Measurements from ENCODE around the gene PCSK5. TPM values are rescaled to one million over a fixed set of nuclear protein-coding genes. Genes with fewer than 3 reads are reported as not detected.

PCSK5 gene
- total RNA-seq, 4 donors from 2014 or later: 9.6 to 41.8 (median 15.1) TPM

DNA sequence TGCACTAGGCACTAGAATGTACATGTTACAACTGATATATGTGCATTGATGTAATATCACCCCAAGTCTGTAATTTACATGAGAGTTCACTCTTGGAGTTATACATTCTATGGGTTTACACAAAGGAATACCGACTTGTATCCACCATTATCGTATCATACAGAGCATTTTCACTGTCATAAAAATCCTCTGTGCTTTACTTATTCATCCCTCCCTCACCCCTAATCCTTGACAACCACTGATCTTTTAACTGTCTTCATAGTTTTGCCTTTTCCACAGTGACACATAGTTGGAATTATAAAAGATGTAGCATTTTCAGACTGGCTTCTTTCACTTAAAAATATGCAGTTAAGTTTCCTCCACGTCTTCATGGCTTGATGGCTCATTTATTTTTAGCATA lies 514.9 kb downstream of the PCSK5 start:
- no peak overlapping the region for H3K27ac ChIP-seq
- peaks cover 0 to 7% of the 10 kb centered on the region in 2 donors for H3K4me1 ChIP-seq
- H3K4me3 ChIP-seq (replicated peaks in 1 of 3): no peak overlapping the region
- no peak for DNase-seq
- H3K36me3 ChIP-seq: no peaks in the 10 kb centered on the region
- intact Hi-C loops (cut with DNase I): no loop called here
- no peaks in the 10 kb centered on the region for H3K9me3 ChIP-seq
- 78 to 79% methylated on average over 3 of the region's 3 CpGs for WGBS, 2 donors
- H3K27me3 ChIP-seq: no peaks in the 10 kb centered on the region
- TF ChIP-seq, protein P1, sequence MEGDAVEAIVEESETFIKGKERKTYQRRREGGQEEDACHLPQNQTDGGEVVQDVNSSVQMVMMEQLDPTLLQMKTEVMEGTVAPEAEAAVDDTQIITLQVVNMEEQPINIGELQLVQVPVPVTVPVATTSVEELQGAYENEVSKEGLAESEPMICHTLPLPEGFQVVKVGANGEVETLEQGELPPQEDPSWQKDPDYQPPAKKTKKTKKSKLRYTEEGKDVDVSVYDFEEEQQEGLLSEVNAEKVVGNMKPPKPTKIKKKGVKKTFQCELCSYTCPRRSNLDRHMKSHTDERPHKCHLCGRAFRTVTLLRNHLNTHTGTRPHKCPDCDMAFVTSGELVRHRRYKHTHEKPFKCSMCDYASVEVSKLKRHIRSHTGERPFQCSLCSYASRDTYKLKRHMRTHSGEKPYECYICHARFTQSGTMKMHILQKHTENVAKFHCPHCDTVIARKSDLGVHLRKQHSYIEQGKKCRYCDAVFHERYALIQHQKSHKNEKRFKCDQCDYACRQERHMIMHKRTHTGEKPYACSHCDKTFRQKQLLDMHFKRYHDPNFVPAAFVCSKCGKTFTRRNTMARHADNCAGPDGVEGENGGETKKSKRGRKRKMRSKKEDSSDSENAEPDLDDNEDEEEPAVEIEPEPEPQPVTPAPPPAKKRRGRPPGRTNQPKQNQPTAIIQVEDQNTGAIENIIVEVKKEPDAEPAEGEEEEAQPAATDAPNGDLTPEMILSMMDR (IDR thresholded peaks at IDR 0.05): no peak
- TF ChIP-seq POLR2A (IDR thresholded peaks at IDR 0.05): no peak

DNA sequence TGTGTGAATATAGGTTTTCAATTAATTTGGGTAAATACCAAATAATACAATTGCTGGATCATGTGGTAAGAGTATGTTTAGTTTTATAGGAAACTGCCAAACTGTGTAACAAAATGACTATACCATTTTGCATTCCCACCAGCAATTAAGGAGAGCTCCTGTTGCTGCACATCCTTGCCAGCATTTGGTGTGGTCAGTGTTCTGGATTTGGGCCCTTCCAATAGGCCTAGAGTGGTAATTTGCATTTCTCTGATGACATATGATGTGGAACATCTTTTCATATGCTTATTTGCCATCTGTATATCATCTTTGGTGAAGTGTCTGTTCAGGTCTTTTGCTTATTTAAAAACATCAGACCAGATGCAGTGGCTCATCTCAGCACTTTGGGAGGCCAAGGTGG lies 515.4 kb downstream of the PCSK5 start:
- H3K27me3 ChIP-seq: no peaks in the 10 kb centered on the region
- H3K4me3 ChIP-seq (replicated peaks in 1 of 3): no peak overlapping the region
- no peaks in the 10 kb centered on the region for H3K36me3 ChIP-seq
- TF ChIP-seq POLR2A (IDR thresholded peaks at IDR 0.05): no peak
- TF ChIP-seq, protein P1 (IDR thresholded peaks at IDR 0.05): no peak
- intact Hi-C loops (cut with DNase I): no loop called here
- H3K27ac ChIP-seq: no peak overlapping the region
- H3K9me3 ChIP-seq: no peaks in the 10 kb centered on the region
- no peak for DNase-seq
- peaks cover 0 to 7% of the 10 kb centered on the region in 2 donors for H3K4me1 ChIP-seq
